Thyroid gland (tissue), 4 donors: ENCODE measurements around the gene CDH4. TPM values are rescaled to one million over a fixed set of nuclear protein-coding genes. Genes with fewer than 3 reads are reported as not detected.

Experiments used
- DNase-seq, 2 donors: peaks; one replicate each; pipeline ENCODE4 v3.0.0-alpha.2; 2019
- H3K27ac ChIP-seq, 3 donors: fragments of 200-600 bp; sonication (generic); 1 replicate in 2 of 3; 2 replicates in 1 of 3; pipeline ENCODE4 v1.5.1; 2016 to 2019; ENCODE audit warnings: mild to moderate bottlenecking in 1 of 3, moderate library complexity in 1 of 3
- H3K27me3 ChIP-seq: fragments of 200-600 bp; sonication (generic); one replicate; pipeline ENCODE4 v1.5.1; 2019
- H3K36me3 ChIP-seq, 2 donors: fragments of 200-600 bp; sonication (generic); one replicate each; pipeline ENCODE4 v1.5.1; 2016 to 2019
- H3K4me1 ChIP-seq, 2 donors: fragments of 200-600 bp; sonication (generic); one replicate each; pipeline ENCODE4 v1.5.1; 2017 to 2019
- H3K4me3 ChIP-seq, 3 donors: fragments of 200-600 bp; sonication (generic); replicated peaks in 1 of 3; 1 replicate in 2 of 3; 2 replicates in 1 of 3; pipeline ENCODE4 v1.5.1; 2016; ENCODE audit warnings: mild to moderate bottlenecking in 1 of 3
- H3K9me3 ChIP-seq: fragments of 200-600 bp; sonication (generic); one replicate; pipeline ENCODE4 v1.5.1; 2017
- CTCF ChIP-seq, 6 experiments: fragments of 200-600 bp in 3 of 6; fragments of 450-650 bp in 3 of 6; sonication (generic) in 3 of 6; IDR thresholded peaks; one replicate each; pipeline ENCODE4 v1.5.1; 2016 to 2019; ENCODE audit warnings: antibody characterized with exemption in 6 of 6, mild to moderate bottlenecking in 2 of 6, inconsistent platforms in 1 of 6, moderate library complexity in 1 of 6
- POLR2A ChIP-seq, 2 donors: fragments of 450-650 bp; IDR thresholded peaks; one replicate each; pipeline ENCODE4 v1.6.1; 2017; ENCODE audit warnings: antibody characterized with exemption in 2 of 2, mild to moderate bottlenecking in 2 of 2, moderate library complexity in 1 of 2
- WGBS, 2 donors: methylation state at CpG; one replicate each; pipeline ENCODE4 v1.1.5; 2017; 5-methylcytosine and 5-hydroxymethylcytosine counted together
- intact Hi-C: fragments of 100-400 bp; cut with DNase I; formaldehyde crosslinking; loops from one replicate; pipeline ENCODE4 v1.15.1; 2023
- total RNA-seq, 4 donors: library from RNA; depleted of rRNA; stranded (reverse); fragments of >200 nt; gene quantifications; one replicate each; pipeline ENCODE4 v1.2.3, GENCODE V29; 2016

Gene CDH4
- total RNA-seq, 4 donors from 2014 or later, result 0.22 to 0.29 (median 0.29) TPM; not detected in 1

DNA sequence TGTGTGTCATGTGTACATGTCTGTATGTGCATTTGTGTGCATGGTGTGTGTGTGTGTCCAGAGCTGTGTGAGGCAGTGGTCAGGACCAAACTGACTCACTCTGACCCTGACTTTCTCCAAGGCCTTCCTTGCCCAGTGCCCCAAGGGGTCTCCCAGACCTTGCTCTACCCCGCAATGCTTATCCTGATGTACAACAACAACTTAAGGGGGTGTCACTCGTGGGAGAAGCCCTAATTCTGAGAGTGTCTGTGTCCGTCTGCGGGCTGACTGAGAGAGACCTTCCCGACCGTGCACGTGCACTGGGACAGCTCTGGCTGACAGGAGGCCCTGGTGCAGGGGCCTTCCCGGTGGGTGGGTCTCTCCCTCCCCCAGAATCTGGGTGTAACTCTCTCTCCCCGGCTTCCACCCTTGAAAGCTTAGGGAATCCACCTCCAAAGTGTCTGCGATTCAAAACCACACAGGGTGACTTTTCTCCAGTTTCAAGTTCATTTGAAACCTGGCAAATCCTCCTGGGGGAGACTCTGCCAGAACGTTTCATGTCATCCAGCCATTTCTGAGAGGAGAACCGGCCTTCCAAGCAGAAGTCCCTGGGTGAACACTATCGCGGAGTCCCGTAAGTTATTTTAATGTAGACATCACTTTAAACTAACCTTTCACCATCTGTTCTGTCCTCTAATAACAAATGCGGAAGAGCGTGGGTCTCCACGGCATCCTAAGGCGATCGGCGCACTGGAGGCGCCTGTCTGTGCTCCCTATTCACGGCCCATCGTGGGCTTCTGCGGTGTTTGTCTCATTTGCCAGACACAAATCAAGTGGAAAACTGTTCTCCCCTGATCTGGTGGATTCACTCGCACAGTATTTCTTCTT, 588.1 kb downstream of the CDH4 start:
- H3K36me3 ChIP-seq, result no peaks in the 10 kb centered on the region
- 78 to 84% methylated on average over 18 to 19 of the region's 26 CpGs for WGBS, 2 donors
- H3K4me3 ChIP-seq, result no peak overlapping the region
- intact Hi-C loops, result no loop called here
- H3K4me1 ChIP-seq, result no peaks in the 10 kb centered on the region
- no peak overlapping the region for H3K27ac ChIP-seq
- H3K27me3 ChIP-seq, result no peaks in the 10 kb centered on the region
- no peak for DNase-seq
- no peaks in the 10 kb centered on the region for H3K9me3 ChIP-seq
- TF ChIP-seq CTCF (IDR thresholded peaks at IDR 0.05) (no peak), POLR2A (IDR thresholded peaks at IDR 0.05) (no peak)

- H3K9me3 ChIP-seq, result no peaks in the 10 kb centered on the region
- WGBS, 2 donors, result 83 to 87% methylated on average over 26 of the region's 26 CpGs
These were observed 588.9 kb downstream of the CDH4 start for GRCh38 chr20:61840779-61841455.

DNA sequence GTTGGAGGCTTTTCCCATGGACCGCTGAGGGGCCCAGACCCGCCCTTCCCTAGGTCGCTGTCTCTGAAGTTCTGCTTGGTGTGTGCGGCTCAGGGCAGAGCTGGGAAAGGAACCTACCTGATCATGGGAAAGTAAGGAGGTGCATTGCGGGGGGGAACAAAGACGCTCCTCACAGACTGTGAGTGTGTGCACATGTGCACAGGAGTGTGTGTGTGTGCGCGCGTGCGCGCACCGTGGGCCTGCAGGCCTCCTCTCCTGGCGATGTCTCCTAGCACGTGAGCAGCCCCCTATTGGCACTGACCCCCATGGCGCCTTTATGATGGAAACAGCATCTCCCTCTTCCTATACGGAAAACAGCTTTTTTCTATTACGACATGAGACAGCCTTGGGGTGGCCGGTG, 589.5 kb downstream of the CDH4 start:
- intact Hi-C loops, result no loop called here
- 83 to 90% methylated on average over 18 of the region's 18 CpGs for WGBS, 2 donors
- TF ChIP-seq CTCF (IDR thresholded peaks at IDR 0.05), result no peak
- no peak for TF ChIP-seq POLR2A (IDR thresholded peaks at IDR 0.05)

More at GRCh38 chr20:61840779-61841455, 588.9 kb downstream of the CDH4 start:
- no peak for DNase-seq
- no peaks in the 10 kb centered on the region for H3K27me3 ChIP-seq
- no peaks in the 10 kb centered on the region for H3K36me3 ChIP-seq
- H3K4me1 ChIP-seq, result no peaks in the 10 kb centered on the region
- H3K27ac ChIP-seq, result no peak overlapping the region
- intact Hi-C loops, result no loop called here
- no peak overlapping the region for H3K4me3 ChIP-seq
- TF ChIP-seq CTCF (IDR thresholded peaks at IDR 0.05) (no peak), POLR2A (IDR thresholded peaks at IDR 0.05) (no peak)

GRCh38 chr20:61841966-61842365, 589.9 kb downstream of the CDH4 start:
- no peaks in the 10 kb centered on the region for H3K27me3 ChIP-seq
- intact Hi-C loops, result no loop called here
- H3K9me3 ChIP-seq, result no peaks in the 10 kb centered on the region
- H3K4me1 ChIP-seq, result no peaks in the 10 kb centered on the region
- TF ChIP-seq POLR2A (IDR thresholded peaks at IDR 0.05) (no peak), CTCF (IDR thresholded peaks at IDR 0.05) (no peak)
- no peaks in the 10 kb centered on the region for H3K36me3 ChIP-seq
- WGBS, 2 donors, result 27 to 30% methylated on average over 9 of the region's 9 CpGs
- DNase-seq, result peak in 1 of 2 donors; percentile 8
- H3K4me3 ChIP-seq, result no peak overlapping the region
- H3K27ac ChIP-seq, result no peak overlapping the region

More for the DNA sequence above, 589.5 kb downstream of the CDH4 start:
- no peaks in the 10 kb centered on the region for H3K4me1 ChIP-seq
- H3K27ac ChIP-seq, result no peak overlapping the region
- H3K9me3 ChIP-seq, result no peaks in the 10 kb centered on the region
- H3K4me3 ChIP-seq, result no peak overlapping the region
- DNase-seq, result no peak
- H3K36me3 ChIP-seq, result no peaks in the 10 kb centered on the region
- no peaks in the 10 kb centered on the region for H3K27me3 ChIP-seq

GRCh38 chr20:61844621-61845020, 592.6 kb downstream of the CDH4 start:
- WGBS, 2 donors, result 90 to 95% methylated on average over 12 to 15 of the region's 17 CpGs
- H3K27me3 ChIP-seq, result no peaks in the 10 kb centered on the region
- no peak overlapping the region for H3K4me3 ChIP-seq
- intact Hi-C loops, result no loop called here
- no peaks in the 10 kb centered on the region for H3K9me3 ChIP-seq
- no peak overlapping the region for H3K27ac ChIP-seq
- no peak for DNase-seq
- H3K36me3 ChIP-seq, result no peaks in the 10 kb centered on the region
- H3K4me1 ChIP-seq, result no peaks in the 10 kb centered on the region
- TF ChIP-seq CTCF (IDR thresholded peaks at IDR 0.05), result no peak
- no peak for TF ChIP-seq POLR2A (IDR thresholded peaks at IDR 0.05)
